Muscle of leg (tissue), 11 donors: ENCODE data around the gene CRTC3. TPM values are rescaled to one million over a fixed set of nuclear protein-coding genes. Genes with fewer than 3 reads are reported as not detected.
"Not testable (repeated sequence)": the region's sequence is repeated elsewhere in the genome, so short reads cannot be mapped to it uniquely, and the experiment has no call there.

ENCODE experiments used
- DNase-seq: peaks from one replicate; pipeline ENCODE4 v3.0.0; 2013
- H3K27ac ChIP-seq: one replicate; pipeline ENCODE4 v1.5.1; 2013; ENCODE audit warnings: mild to moderate bottlenecking, low read length, control low read depth
- H3K27me3 ChIP-seq: one replicate; pipeline ENCODE4 v1.6.1; 2013; ENCODE audit warnings: low read length; ENCODE audit not compliant: control insufficient read depth, insufficient read depth
- H3K36me3 ChIP-seq: one replicate; pipeline ENCODE4 v1.6.1; 2013; ENCODE audit warnings: low read length; ENCODE audit not compliant: control insufficient read depth, insufficient read depth
- H3K4me1 ChIP-seq: one replicate; pipeline ENCODE4 v1.6.1; 2013; ENCODE audit warnings: low read length; ENCODE audit not compliant: control insufficient read depth, insufficient read depth
- H3K4me3 ChIP-seq: one replicate; pipeline ENCODE4 v1.5.1; 2013; ENCODE audit warnings: low read length, control low read depth
- H3K9me3 ChIP-seq: replicated peaks from 2 replicates; pipeline ENCODE4 v1.6.1; 2013; ENCODE audit warnings: low read depth, low read length; ENCODE audit not compliant: control insufficient read depth
- WGBS: methylation state at CpG from one replicate; pipeline ENCODE4 v1.1.5; 2013; ENCODE audit warnings: missing lambda C conversion rate; ENCODE audit not compliant: insufficient coverage; 5-methylcytosine and 5-hydroxymethylcytosine counted together
- polyA plus RNA-seq, 8 donors: library from polyadenylated mRNA; unstranded; fragments of 120-200 nt; gene quantifications; one replicate each; pipeline versions ENCODE4 v1.2.1 to v1.2.3, GENCODE V29; 2013; ENCODE audit warnings: inconsistent platforms in 1 of 8, low replicate concordance in 1 of 8; ENCODE audit not compliant: insufficient read length in 8 of 8, insufficient read depth in 1 of 8
- total RNA-seq: library from RNA; stranded (reverse); fragments of 120-200 nt; gene quantifications from one replicate; pipeline ENCODE4 v1.2.4, GENCODE V29; 2013

CRTC3 gene
- total and polyA plus RNA-seq, 9 donors: 12.6 to 30.6 (median 25.0) TPM

- H3K27ac ChIP-seq, H3K27me3 ChIP-seq: not testable (repeated sequence)
- no CpG with 5 or more reads among the region's 2 CpGs for WGBS
Observed at GRCh38 chr15:90513893-90514292, 15.8 kb upstream of the CRTC3 start.

GRCh38 chr15:90519688-90520087, 10.0 kb upstream of the CRTC3 start:
- H3K4me1 ChIP-seq: no peaks in the 10 kb centered on the region

More at GRCh38 chr15:90513893-90514292, 15.8 kb upstream of the CRTC3 start:
- not testable (repeated sequence) for H3K9me3 ChIP-seq, H3K4me1 ChIP-seq, H3K4me3 ChIP-seq, H3K36me3 ChIP-seq, DNase-seq

DNA sequence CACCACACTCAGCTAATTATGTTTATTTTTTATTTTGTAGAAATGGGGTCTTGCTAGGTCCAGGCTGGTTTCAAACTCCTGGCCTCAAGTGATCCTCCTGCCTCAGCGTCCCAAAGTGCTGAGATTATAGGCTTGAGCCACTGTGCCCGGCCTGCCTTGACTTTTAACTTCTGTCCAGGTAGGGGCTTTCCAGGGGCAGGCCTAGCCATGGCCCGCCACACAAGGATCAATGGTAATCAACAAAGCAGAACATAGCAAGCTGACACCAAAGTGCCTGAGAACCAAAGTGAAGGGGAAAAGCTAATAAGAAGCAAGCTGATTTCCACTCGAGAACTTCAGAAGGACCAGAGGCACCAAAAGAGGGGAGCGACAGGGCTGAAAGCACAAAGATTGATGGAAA, 9.4 kb upstream of the CRTC3 start:
- Histone ChIP-seq H3K4me1 (no peaks in the 10 kb centered on the region), H3K4me3 (no peak overlapping the region), H3K36me3 (no peaks in the 10 kb centered on the region), H3K27me3 (no peaks in the 10 kb centered on the region), H3K9me3 (no peaks in the 10 kb centered on the region), H3K27ac (no peak overlapping the region)
- 73% methylated on average over 2 of the region's 5 CpGs for WGBS
- DNase-seq: no peak

More at GRCh38 chr15:90519688-90520087, 10.0 kb upstream of the CRTC3 start:
- no peaks in the 10 kb centered on the region for H3K9me3 ChIP-seq
- no peak overlapping the region for H3K4me3 ChIP-seq
- no peaks in the 10 kb centered on the region for H3K36me3 ChIP-seq
- DNase-seq: no peak
- WGBS: no CpG with 5 or more reads among the region's 1 CpG
- no peak overlapping the region for H3K27ac ChIP-seq
- H3K27me3 ChIP-seq: no peaks in the 10 kb centered on the region

GRCh38 chr15:90523373-90523772, 6.3 kb upstream of the CRTC3 start:
- no peaks in the 10 kb centered on the region for H3K36me3 ChIP-seq
- no peaks in the 10 kb centered on the region for H3K9me3 ChIP-seq
- no peak overlapping the region for H3K4me3 ChIP-seq
- no peaks in the 10 kb centered on the region for H3K4me1 ChIP-seq
- no peak overlapping the region for H3K27ac ChIP-seq
- DNase-seq: no peak
- WGBS: no CpG with 5 or more reads among the region's 3 CpGs
- no peaks in the 10 kb centered on the region for H3K27me3 ChIP-seq

DNA sequence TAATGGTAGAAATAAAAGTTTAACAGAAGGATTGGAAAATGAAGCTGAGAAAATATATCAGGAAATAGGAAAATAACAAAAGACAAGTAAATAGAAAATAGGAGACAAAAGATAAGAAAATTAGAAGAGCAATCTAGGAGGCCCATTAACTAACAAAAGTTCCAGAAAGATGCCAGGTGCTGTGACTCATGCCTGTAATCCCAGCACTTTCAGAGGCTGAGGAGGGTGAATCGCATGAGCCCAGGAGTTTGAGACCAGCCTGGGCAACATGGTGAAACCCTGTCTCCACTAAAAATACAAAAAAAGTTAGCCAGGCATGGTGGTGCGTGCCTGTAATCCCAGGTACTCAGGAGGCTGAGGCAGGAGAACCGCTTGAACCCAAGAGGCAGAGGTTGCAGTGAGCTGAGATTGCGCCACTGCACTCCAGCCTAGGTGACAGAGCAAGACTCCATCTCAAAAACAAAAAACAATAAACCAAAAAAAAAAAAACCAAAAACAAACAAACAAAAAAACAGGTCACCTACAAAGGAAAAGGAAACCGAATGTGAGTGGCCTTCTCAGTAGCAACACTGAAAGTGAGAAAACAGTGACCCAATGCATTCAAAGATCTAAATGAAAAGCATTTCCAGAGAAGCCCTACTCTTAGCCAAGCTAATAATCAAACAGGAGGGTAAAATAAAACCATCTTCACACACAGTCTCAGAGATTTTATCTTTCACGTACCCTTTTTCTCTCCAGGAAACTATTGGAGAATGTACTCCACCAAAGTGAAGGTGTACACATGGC, 5.5 kb upstream of the CRTC3 start:
- DNase-seq, H3K4me1 ChIP-seq, H3K27me3 ChIP-seq, H3K9me3 ChIP-seq, H3K36me3 ChIP-seq, H3K4me3 ChIP-seq, H3K27ac ChIP-seq: not testable (repeated sequence)
- WGBS: no CpG with 5 or more reads among the region's 6 CpGs

DNA sequence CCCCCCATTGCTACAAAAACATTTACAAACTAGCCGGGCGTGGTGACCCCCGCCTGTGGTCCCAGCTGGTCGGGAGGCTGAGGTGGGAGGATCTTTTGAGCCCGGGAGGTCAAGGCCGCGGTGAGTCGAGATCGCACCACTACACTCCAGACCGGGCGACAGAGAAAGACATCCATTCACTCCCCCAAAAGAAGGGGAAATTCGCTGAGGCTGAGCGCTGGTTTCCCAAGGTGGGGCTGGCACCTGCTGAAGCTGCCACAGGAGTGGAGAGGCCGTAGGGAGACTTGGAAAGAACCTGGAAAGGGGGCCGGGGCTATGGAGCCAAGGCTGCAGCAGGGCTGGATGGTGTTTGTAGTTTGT, 732 bp upstream of the CRTC3 start:
- DNase-seq: no peak
- H3K27ac ChIP-seq: peak overlapping the region; percentile 86

GRCh38 chr15:90530250-90531051, 728 bp downstream of the CRTC3 start:
- DNase-seq: peak; percentile 59
- peaks cover 12% of the 10 kb centered on the region for H3K4me1 ChIP-seq
- H3K36me3 ChIP-seq: no peaks in the 10 kb centered on the region
- H3K4me3 ChIP-seq: peak overlapping the region; percentile 84
- H3K27me3 ChIP-seq: no peaks in the 10 kb centered on the region
- no peaks in the 10 kb centered on the region for H3K9me3 ChIP-seq
- peak overlapping the region; percentile 84 for H3K27ac ChIP-seq
- WGBS: under 1% methylated on average over 69 of the region's 76 CpGs

More for the DNA sequence above, 732 bp upstream of the CRTC3 start:
- no peaks in the 10 kb centered on the region for H3K9me3 ChIP-seq
- peaks cover 12% of the 10 kb centered on the region for H3K4me1 ChIP-seq
- no peaks in the 10 kb centered on the region for H3K36me3 ChIP-seq
- no peaks in the 10 kb centered on the region for H3K27me3 ChIP-seq
- WGBS: 43% methylated on average over 2 of the region's 15 CpGs
- H3K4me3 ChIP-seq: peak overlapping the region; percentile 84

DNA sequence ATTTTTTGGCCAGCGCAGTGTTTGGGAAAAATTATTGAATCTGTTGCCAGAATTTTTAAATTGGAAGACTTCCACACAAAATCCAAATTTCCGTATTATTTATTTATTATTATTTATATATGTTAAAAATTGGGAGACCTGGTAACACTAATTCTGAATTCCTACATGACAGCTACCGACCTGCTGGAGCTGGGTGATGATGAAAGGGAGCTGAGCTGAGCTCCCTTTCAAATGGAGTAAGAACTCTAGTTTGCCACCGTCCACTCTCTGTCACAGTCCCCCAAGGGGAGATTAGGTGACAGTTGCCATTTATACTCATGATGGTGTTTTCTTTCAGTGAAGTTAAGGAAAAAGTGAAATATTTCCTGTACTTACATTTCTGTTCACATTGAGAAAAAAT, 1.4 kb downstream of the CRTC3 start:
- H3K27me3 ChIP-seq: no peaks in the 10 kb centered on the region
- H3K4me3 ChIP-seq: peak overlapping the region; percentile 84
- peak; percentile 17 for DNase-seq
- H3K9me3 ChIP-seq: no peaks in the 10 kb centered on the region
- WGBS: no CpG with 5 or more reads among the region's 4 CpGs
- peaks cover 12% of the 10 kb centered on the region for H3K4me1 ChIP-seq
- H3K27ac ChIP-seq: no peak overlapping the region
- no peaks in the 10 kb centered on the region for H3K36me3 ChIP-seq

DNA sequence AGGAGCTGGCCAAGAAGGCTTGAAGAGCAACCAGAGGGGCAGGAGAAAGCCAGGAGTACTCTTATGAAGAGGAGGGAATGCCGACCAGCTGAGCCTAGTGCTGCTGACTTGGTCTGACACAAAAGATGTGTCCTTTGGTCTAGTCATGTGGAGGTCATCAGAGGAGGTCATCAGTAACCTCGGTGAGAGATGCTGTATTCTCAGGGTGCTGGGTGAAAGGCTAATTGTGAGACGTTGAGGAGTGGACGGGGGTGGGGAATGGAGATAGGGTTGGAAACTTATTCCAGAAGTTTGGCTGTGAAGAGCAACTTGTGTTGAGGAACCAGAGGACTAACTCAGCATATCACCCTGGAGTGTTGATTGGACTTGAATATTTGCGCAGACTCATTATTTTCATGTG, 5.5 kb downstream of the CRTC3 start:
- H3K4me3 ChIP-seq: no peak overlapping the region
- DNase-seq: no peak
- no peaks in the 10 kb centered on the region for H3K9me3 ChIP-seq
- H3K4me1 ChIP-seq: peaks cover 7% of the 10 kb centered on the region
- WGBS: 73% methylated on average over 4 of the region's 5 CpGs
- no peaks in the 10 kb centered on the region for H3K27me3 ChIP-seq
- no peak overlapping the region for H3K27ac ChIP-seq
- peaks cover 8% of the 10 kb centered on the region for H3K36me3 ChIP-seq

DNA sequence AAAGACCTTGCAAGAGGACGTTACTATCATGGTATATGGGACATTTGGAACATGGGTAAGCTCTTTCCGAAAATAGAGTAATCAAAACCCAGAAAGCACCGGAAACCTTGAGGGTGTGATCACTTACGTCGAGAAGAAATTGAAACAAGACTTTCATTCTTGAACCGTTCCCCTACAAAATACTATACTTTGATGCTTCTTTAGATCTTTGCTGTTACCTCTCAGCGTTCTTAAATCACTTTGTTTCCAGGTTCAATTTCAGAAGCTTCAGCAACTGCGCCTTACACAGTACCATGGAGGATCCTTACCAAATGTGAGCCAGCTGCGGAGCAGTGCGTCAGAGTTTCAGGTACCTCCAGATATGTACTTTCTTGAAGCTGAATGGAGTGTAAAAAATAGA, 10.1 kb downstream of the CRTC3 start:
- no peaks in the 10 kb centered on the region for H3K4me1 ChIP-seq
- 95% methylated on average over 2 of the region's 10 CpGs for WGBS

More for the DNA sequence above, 10.1 kb downstream of the CRTC3 start:
- Histone ChIP-seq H3K27me3 (no peaks in the 10 kb centered on the region), H3K27ac (no peak overlapping the region), H3K9me3 (no peaks in the 10 kb centered on the region), H3K4me3 (no peak overlapping the region), H3K36me3 (peaks cover 16% of the 10 kb centered on the region)
- no peak for DNase-seq
